ENCODE results near the gene RNU2-63P. TPM values are rescaled to one million over a fixed set of nuclear protein-coding genes. Genes with fewer than 3 reads are reported as not detected.
"Not testable (repeated sequence)": the region's sequence is repeated elsewhere in the genome, so short reads cannot be mapped to it uniquely, and the experiment has no call there.

The RNU2-63P gene
- total RNA-seq, 1 donor = not detected

- Histone ChIP-seq H3K9me3 (ENCODE audit: low read depth, low read length) (no peaks in the 10 kb centered on the region), H3K4me1 (ENCODE audit: insufficient read depth, low read length) (peaks cover 4% of the 10 kb centered on the region), H3K4me3 (ENCODE audit: low read length) (no peak overlapping the region), H3K27me3 (ENCODE audit: insufficient read depth, low read length) (no peaks in the 10 kb centered on the region)
These were observed 5.3 kb downstream of the RNU2-63P start for GRCh38 chr2:88011011-88011410.

- Histone ChIP-seq H3K4me3 (ENCODE audit: low read length) (no peak overlapping the region), H3K4me1 (ENCODE audit: insufficient read depth, low read length) (no peaks in the 10 kb centered on the region), H3K9me3 (ENCODE audit: low read depth, low read length) (no peaks in the 10 kb centered on the region), H3K27me3 (ENCODE audit: insufficient read depth, low read length) (no peaks in the 10 kb centered on the region)
These were observed 6.2 kb downstream of the RNU2-63P start for GRCh38 chr2:88010136-88010535.

GRCh38 chr2:88006912-88007439 is 9.4 kb downstream of the RNU2-63P start:
- no peaks in the 10 kb centered on the region for H3K4me1 ChIP-seq (ENCODE audit: insufficient read depth, low read length)

DNA sequence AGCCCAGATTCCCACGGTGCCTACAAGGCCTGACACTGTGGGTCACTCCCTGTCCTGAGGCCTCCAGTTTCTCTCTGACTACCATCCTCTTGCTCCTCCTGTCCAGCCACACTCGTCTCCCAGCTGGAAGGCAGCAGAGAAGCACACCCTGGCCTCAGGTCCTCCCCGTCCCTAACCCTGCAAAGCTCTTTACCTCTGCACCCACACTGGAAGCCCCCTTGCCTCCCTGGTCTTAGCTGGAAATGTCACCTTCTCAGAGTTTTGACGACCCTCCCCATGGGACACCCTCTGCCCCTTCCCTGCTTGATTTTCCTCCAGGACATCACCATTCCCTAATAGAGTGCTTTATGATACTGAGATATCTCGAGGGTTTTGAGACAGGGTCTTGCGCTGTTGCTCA is 10.6 kb downstream of the RNU2-63P start:
- Histone ChIP-seq H3K9me3 (ENCODE audit: low read depth, low read length) (no peaks in the 10 kb centered on the region), H3K27me3 (ENCODE audit: insufficient read depth, low read length) (no peaks in the 10 kb centered on the region), H3K4me1 (ENCODE audit: insufficient read depth, low read length) (peaks cover 4% of the 10 kb centered on the region), H3K4me3 (ENCODE audit: low read length) (no peak overlapping the region)

More at GRCh38 chr2:88006912-88007439, 9.4 kb downstream of the RNU2-63P start:
- no peaks in the 10 kb centered on the region for H3K9me3 ChIP-seq (ENCODE audit: low read depth, low read length)
- H3K27me3 ChIP-seq (ENCODE audit: insufficient read depth, low read length) = no peaks in the 10 kb centered on the region
- no peak overlapping the region for H3K4me3 ChIP-seq (ENCODE audit: low read length)

- no peaks in the 10 kb centered on the region for H3K9me3 ChIP-seq (ENCODE audit: low read depth, low read length)
These were observed 13.1 kb downstream of the RNU2-63P start for GRCh38 chr2:88003074-88003755.

DNA sequence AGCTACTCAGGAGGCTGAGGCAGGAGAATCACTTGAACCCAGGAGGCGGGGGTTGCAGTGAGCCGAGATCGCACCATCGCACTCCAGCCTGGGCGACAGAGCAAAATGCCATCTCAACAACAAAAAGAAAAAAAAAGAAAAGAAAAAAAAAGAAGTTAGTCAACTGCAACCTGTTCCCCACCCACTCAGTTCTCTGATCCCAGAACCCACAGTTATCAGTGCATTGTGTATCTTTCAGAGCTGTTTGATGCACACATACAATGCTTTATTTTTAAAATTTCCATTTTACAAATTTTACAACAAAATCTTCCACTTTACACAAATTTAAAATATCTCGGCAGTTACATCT is 14.0 kb downstream of the RNU2-63P start:
- Histone ChIP-seq H3K4me1 (ENCODE audit: insufficient read depth, low read length) (peaks cover 4% of the 10 kb centered on the region), H3K27me3 (ENCODE audit: insufficient read depth, low read length) (no peaks in the 10 kb centered on the region), H3K4me3 (ENCODE audit: low read length) (no peak overlapping the region), H3K9me3 (ENCODE audit: low read depth, low read length) (no peaks in the 10 kb centered on the region)

More at GRCh38 chr2:88003074-88003755, 13.1 kb downstream of the RNU2-63P start:
- no peak overlapping the region for H3K4me3 ChIP-seq (ENCODE audit: low read length)
- peaks cover 4% of the 10 kb centered on the region for H3K4me1 ChIP-seq (ENCODE audit: insufficient read depth, low read length)
- no peaks in the 10 kb centered on the region for H3K27me3 ChIP-seq (ENCODE audit: insufficient read depth, low read length)

DNA sequence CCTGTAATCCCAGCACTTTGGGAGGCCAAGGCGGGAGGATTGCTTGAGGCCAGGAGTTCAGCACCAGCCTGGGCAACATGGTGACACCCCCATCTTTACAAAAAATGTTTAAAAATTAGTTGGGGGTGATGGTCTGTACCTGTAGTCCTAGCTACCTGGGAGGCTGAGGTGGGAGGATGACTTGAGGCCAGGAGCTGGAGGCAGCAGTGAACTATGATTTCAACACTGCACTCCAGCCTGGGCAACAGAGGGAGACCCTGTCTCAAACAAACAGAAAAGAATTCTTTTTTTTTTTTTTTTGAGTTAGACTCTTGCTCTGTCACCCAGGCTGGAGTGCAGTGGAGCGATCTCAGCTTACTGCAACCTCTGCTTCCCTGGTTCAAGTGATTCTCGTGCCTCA is 15.9 kb downstream of the RNU2-63P start:
- H3K4me3 ChIP-seq (ENCODE audit: low read length); H3K9me3 ChIP-seq (ENCODE audit: low read depth, low read length); H3K27me3 ChIP-seq (ENCODE audit: insufficient read depth, low read length): not testable (repeated sequence)
- peaks cover 16% of the 10 kb centered on the region for H3K4me1 ChIP-seq (ENCODE audit: insufficient read depth, low read length)

DNA sequence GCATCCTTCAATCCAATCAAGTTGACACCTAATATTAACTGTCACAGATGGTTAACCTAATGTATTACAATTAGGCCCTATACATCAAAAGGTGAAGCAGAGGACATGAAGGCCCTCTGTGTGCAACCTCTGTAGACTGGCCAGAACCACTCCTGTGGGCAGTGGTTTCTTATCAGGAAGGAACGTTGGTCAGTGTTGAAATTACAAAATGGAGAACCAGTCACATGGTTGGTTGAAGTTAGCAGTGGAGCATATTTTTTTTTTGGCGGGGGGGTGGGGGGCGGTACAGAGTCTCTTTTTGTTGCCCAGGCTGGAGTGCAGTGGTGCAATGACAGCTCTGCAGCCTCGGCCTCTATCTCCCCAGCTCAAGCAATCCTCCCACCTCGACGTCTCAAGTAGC is 19.8 kb downstream of the RNU2-63P start:
- H3K27me3 ChIP-seq (ENCODE audit: insufficient read depth, low read length) = no peaks in the 10 kb centered on the region
- H3K4me1 ChIP-seq (ENCODE audit: insufficient read depth, low read length) = peaks cover 14% of the 10 kb centered on the region
- H3K4me3 ChIP-seq (ENCODE audit: low read length) = no peak overlapping the region
- no peaks in the 10 kb centered on the region for H3K9me3 ChIP-seq (ENCODE audit: low read depth, low read length)

GRCh38 chr2:87995756-87996155 is 20.6 kb downstream of the RNU2-63P start:
- H3K27me3 ChIP-seq (ENCODE audit: insufficient read depth, low read length) = no peaks in the 10 kb centered on the region
- H3K4me1 ChIP-seq (ENCODE audit: insufficient read depth, low read length) = peaks cover 12% of the 10 kb centered on the region
- no peaks in the 10 kb centered on the region for H3K9me3 ChIP-seq (ENCODE audit: low read depth, low read length)
- H3K4me3 ChIP-seq (ENCODE audit: low read length) = no peak overlapping the region

GRCh38 chr2:87994304-87994850 is 22.0 kb downstream of the RNU2-63P start:
- not testable (repeated sequence) for H3K27me3 ChIP-seq (ENCODE audit: insufficient read depth, low read length); H3K9me3 ChIP-seq (ENCODE audit: low read depth, low read length); H3K4me3 ChIP-seq (ENCODE audit: low read length)
- peaks cover 12% of the 10 kb centered on the region for H3K4me1 ChIP-seq (ENCODE audit: insufficient read depth, low read length)

GRCh38 chr2:87992569-87992968 is 23.8 kb downstream of the RNU2-63P start:
- not testable (repeated sequence) for H3K4me3 ChIP-seq (ENCODE audit: low read length); H3K27me3 ChIP-seq (ENCODE audit: insufficient read depth, low read length)

GRCh38 chr2:87987473-87987872 is 28.9 kb downstream of the RNU2-63P start:
- H3K27me3 ChIP-seq (ENCODE audit: insufficient read depth, low read length); H3K9me3 ChIP-seq (ENCODE audit: low read depth, low read length); H3K4me1 ChIP-seq (ENCODE audit: insufficient read depth, low read length); H3K4me3 ChIP-seq (ENCODE audit: low read length): not testable (repeated sequence)

More at GRCh38 chr2:87992569-87992968, 23.8 kb downstream of the RNU2-63P start:
- H3K4me1 ChIP-seq (ENCODE audit: insufficient read depth, low read length) = peaks cover 12% of the 10 kb centered on the region
- not testable (repeated sequence) for H3K9me3 ChIP-seq (ENCODE audit: low read depth, low read length)

GRCh38 chr2:87985902-87986301 is 30.4 kb downstream of the RNU2-63P start:
- not testable (repeated sequence) for H3K27me3 ChIP-seq (ENCODE audit: insufficient read depth, low read length); H3K4me3 ChIP-seq (ENCODE audit: low read length); H3K4me1 ChIP-seq (ENCODE audit: insufficient read depth, low read length); H3K9me3 ChIP-seq (ENCODE audit: low read depth, low read length)

DNA sequence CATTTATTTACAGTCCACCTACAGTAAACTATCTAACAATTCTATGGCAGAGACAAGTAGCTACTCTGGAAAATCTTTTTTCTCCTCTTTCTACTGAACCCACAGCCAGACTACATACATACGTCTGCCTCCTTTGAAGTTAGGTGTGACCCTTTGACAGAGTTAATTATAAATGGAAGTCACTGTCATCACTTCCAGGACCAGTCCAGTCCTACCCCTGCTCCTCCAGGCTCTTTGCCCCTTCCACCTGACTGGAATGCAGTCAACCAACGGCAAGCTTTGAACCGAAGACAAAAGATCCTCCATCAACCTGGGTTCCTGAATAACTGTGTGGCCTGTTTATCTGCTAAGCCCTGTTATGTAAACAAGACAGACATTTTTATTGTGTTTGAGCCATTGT is 35.2 kb downstream of the RNU2-63P start:
- not testable (repeated sequence) for H3K27me3 ChIP-seq (ENCODE audit: insufficient read depth, low read length); H3K9me3 ChIP-seq (ENCODE audit: low read depth, low read length); H3K4me1 ChIP-seq (ENCODE audit: insufficient read depth, low read length); H3K4me3 ChIP-seq (ENCODE audit: low read length)

GRCh38 chr2:87972385-87972784 is 44.0 kb downstream of the RNU2-63P start:
- H3K27me3 ChIP-seq (ENCODE audit: insufficient read depth, low read length); H3K4me3 ChIP-seq (ENCODE audit: low read length): not testable (repeated sequence)

More at GRCh38 chr2:87972385-87972784, 44.0 kb downstream of the RNU2-63P start:
- not testable (repeated sequence) for H3K9me3 ChIP-seq (ENCODE audit: low read depth, low read length); H3K4me1 ChIP-seq (ENCODE audit: insufficient read depth, low read length)

All from mononuclear cell (primary cell).